PFSK-1 (cell line): ENCODE data around the gene CCDC158.

ENCODE experiments used
- FOXP2 ChIP-seq: optimal IDR thresholded peaks from 2 replicates; pipeline ENCODE3; 2011; ENCODE audit warnings: borderline replicate concordance, control low read depth, inconsistent platforms; ENCODE audit not compliant: insufficient read depth; ENCODE audit errors: extremely low read length, extremely low read depth
- POLR2AphosphoS5 ChIP-seq: IDR thresholded peaks from 2 replicates; pipeline ENCODE4 v1.6.1; 2012; ENCODE audit warnings: low read depth, mild to moderate bottlenecking, control low read depth, low read length, moderate library complexity
- SIN3A ChIP-seq: IDR thresholded peaks from 2 replicates; pipeline ENCODE4 v1.6.1; 2012; ENCODE audit warnings: mild to moderate bottlenecking, low read length, moderate library complexity, borderline replicate concordance; ENCODE audit not compliant: insufficient read depth
- TAF1 ChIP-seq: IDR thresholded peaks from 2 replicates; pipeline ENCODE4 v1.6.1; 2012; ENCODE audit warnings: low read length, control low read depth, borderline replicate concordance; ENCODE audit not compliant: insufficient read depth
- TF ChIP-seq, protein P1 (sequence below), 2 experiments: IDR thresholded peaks; 2 replicates each; pipeline versions ENCODE4 v1.6.1 to v1.8.0; 2011 to 2012; ENCODE audit warnings: low read depth in 2 of 2, low read length in 2 of 2, control low read depth in 1 of 2, inconsistent platforms in 1 of 2, mild to moderate bottlenecking in 1 of 2, moderate library complexity in 1 of 2; ENCODE audit not compliant: insufficient read depth in 1 of 2

The CCDC158 gene

DNA sequence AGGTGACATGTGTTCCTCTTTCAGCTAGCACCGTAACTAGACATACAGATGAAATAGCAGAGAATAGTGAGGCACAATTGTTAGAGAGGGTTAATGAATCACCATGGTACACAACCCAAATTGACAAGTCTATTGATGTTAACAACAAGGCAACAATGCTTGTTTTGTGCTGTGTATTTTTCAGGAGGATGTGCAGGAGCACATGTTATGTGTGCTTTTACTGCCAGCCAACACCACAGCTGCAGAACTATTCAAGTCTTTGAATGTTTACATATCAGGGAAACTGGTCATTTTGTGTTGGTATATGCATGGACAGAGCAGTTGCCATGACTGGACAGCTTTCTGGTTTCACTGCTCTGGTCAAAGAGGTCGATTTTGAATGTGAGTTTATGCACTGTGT, 81.6 kb downstream of the CCDC158 start:
- TF ChIP-seq TAF1 = no peak
- TF ChIP-seq SIN3A = no peak
- TF ChIP-seq, protein P1, sequence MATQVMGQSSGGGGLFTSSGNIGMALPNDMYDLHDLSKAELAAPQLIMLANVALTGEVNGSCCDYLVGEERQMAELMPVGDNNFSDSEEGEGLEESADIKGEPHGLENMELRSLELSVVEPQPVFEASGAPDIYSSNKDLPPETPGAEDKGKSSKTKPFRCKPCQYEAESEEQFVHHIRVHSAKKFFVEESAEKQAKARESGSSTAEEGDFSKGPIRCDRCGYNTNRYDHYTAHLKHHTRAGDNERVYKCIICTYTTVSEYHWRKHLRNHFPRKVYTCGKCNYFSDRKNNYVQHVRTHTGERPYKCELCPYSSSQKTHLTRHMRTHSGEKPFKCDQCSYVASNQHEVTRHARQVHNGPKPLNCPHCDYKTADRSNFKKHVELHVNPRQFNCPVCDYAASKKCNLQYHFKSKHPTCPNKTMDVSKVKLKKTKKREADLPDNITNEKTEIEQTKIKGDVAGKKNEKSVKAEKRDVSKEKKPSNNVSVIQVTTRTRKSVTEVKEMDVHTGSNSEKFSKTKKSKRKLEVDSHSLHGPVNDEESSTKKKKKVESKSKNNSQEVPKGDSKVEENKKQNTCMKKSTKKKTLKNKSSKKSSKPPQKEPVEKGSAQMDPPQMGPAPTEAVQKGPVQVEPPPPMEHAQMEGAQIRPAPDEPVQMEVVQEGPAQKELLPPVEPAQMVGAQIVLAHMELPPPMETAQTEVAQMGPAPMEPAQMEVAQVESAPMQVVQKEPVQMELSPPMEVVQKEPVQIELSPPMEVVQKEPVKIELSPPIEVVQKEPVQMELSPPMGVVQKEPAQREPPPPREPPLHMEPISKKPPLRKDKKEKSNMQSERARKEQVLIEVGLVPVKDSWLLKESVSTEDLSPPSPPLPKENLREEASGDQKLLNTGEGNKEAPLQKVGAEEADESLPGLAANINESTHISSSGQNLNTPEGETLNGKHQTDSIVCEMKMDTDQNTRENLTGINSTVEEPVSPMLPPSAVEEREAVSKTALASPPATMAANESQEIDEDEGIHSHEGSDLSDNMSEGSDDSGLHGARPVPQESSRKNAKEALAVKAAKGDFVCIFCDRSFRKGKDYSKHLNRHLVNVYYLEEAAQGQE (IDR thresholded peaks at IDR 0.05; ENCODE audit: insufficient read depth in 1 of 2, low read depth in 2 of 2, low read length in 2 of 2) = no peak

DNA sequence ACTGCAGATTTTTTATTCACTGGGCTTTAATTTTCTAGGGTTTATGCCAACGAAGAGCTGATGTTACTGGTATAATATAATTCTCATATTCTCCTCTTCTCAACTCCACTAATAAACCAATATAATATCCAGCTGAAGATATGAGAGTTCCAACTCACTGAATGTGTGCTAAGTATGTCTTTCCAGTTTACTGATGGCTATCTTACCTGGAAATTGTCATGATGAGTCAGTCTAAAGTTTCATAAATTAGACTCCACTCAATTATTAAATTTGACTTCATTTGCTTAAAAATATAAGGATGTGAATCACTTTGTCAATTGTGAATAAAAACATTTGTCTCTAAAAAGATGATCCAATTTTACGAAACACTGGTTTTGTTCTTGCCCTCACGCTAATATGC, 86.1 kb downstream of the CCDC158 start:
- TF ChIP-seq TAF1 (no peak), FOXP2 (no peak), SIN3A (no peak), POLR2AphosphoS5 (no peak)

DNA sequence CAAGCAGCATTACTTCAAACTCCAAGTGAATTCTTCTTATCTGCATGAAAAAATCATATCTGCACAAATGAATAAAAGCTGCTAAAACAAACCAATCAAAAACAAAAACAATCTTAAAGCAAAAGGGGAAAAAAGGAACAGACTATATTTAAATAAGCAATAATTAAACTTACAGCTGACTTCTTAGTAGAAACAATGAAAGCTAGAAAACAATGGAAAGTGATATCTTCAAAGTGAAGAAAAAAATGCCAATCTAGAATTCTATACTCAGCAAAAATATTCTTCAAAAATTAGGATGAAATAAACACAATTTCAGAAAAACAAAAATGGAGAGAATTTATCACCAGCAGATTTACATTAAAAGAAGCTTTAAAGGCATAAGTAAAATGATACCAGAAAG, 94.4 kb downstream of the CCDC158 start:
- TF ChIP-seq TAF1 = no peak

DNA sequence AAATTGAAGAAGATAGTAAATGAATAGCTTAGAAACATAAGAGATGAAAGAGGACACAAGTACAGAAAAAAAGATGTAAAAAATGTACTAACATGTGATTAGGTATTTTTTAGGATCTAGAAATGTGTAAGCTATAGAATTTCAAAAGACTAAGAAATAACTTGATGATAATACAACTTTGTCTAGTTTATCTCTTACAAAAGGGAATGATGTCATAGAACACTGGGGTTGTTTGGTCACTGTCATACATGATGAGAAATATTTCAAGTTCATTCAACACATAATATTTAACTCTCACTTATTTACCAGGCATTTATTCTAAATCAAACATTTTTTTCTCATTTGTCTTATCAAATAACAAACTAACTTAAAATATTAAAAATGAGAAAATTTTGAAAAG, 95.9 kb downstream of the CCDC158 start:
- TF ChIP-seq POLR2AphosphoS5 = no peak
- TF ChIP-seq TAF1 = no peak
- TF ChIP-seq, protein P1 (IDR thresholded peaks at IDR 0.05; ENCODE audit: insufficient read depth in 1 of 2, low read depth in 2 of 2, low read length in 2 of 2) = no peak
- no peak for TF ChIP-seq FOXP2
- TF ChIP-seq SIN3A = no peak

DNA sequence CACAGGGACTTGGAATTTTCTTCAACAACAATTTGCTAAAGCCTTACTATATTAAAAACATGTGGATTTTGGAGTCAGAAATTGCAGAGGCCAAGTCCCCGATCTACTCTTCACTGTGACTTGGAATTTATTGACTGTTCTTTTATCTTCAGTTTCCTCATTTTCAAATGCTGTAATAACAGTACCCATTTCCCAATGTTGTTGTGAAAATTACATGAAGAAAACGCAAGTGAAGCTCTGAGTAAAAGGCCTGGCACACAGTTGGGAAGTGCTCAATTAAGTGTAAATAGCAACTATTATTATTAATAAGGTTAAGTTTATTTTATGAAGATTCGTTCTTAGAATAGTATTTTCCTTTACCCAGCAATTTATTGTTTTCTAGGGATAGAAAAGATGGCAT, 98.7 kb downstream of the CCDC158 start:
- TF ChIP-seq POLR2AphosphoS5 = no peak
- no peak for TF ChIP-seq SIN3A
- no peak for TF ChIP-seq TAF1

DNA sequence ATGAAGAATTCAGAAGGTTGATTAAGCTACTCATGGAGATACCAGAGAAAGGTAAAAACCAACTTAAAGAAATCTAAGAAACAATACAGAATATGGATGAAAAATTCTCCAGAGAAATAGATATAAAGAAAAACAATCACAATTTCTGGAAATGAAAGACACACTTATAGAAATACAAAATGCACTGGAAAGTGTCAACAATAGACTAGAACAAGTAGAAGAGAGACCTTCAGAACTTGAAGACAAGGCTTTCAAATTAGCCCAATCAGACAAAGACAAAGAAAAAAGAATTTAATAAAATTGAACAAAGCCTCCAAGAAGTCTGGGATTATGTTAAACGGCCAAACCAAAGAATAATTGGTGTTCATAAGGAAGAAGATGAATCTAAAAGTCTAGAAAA, 104.8 kb downstream of the CCDC158 start:
- TF ChIP-seq, protein P1 (IDR thresholded peaks at IDR 0.05; ENCODE audit: insufficient read depth in 1 of 2, low read depth in 2 of 2, low read length in 2 of 2) = no peak
- TF ChIP-seq POLR2AphosphoS5 (no peak), SIN3A (no peak), TAF1 (no peak), FOXP2 (no peak)

DNA sequence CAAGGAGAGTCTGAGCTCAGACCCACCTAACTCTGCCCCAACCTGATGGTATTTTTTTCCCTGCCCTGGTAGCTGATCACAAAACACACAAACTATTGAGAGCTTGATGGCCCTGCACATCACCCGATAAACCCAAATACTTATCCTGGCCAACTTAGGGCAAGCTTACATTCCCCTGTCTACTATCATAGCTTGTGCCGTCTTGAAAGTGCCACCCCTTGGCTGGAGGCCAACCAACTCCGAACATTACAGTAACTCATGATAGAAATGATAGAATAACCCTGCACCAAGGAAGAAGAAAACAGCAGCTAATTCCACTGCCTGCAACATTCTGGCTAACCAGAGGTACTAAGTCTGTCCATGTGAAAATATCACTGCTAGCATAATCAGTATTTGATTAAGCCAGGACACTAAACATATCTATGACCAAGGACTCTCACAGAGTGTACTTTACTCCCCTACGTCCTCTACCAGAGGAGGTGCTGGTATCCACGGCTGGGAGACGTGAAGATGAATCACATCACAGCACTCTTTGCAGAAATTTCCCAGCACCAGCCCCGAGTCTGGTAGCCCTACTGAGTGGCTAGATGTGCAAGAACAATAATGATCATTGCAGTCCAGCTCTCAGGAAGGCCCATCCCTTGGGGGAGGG, 105.5 kb downstream of the CCDC158 start:
- no peak for TF ChIP-seq TAF1
- TF ChIP-seq POLR2AphosphoS5 = no peak
- TF ChIP-seq, protein P1 (IDR thresholded peaks at IDR 0.05; ENCODE audit: insufficient read depth in 1 of 2, low read depth in 2 of 2, low read length in 2 of 2) = no peak
- TF ChIP-seq FOXP2 = no peak
- TF ChIP-seq SIN3A = no peak
